IMR-90 (cell line): Measurements from ENCODE around the gene RIPOR3. TPM values are rescaled to one million over a fixed set of nuclear protein-coding genes. Genes with fewer than 3 reads are reported as not detected.

Source experiments
- ATAC-seq: fragments of 200-7000 bp; cut with Tn5 transposase; 2 replicates; pipeline ENCODE4 v1.9.1; 2020; ENCODE audit warnings: low read depth, mild to moderate bottlenecking, moderate library complexity
- BruUV-seq: library from RNA; stranded (reverse); fragments of 400-500 nt; replicated peaks from 2 replicates; lab custom pipeline; 2021; lab: Mats Ljungman, UMichigan
- CTCF ChIA-PET: fragments of 300-600 bp; formaldehyde crosslinking; extraction: SDS; loops from one replicate; lab custom pipeline; 2021; ENCODE audit warnings: antibody characterized with exemption; lab: Yijun Ruan, JAX
- POLR2A ChIA-PET: fragments of 300-600 bp; sonication (Branson Sonifier 250); formaldehyde crosslinking; loops from one replicate; lab custom pipeline; 2022; ENCODE audit warnings: antibody characterized with exemption; ENCODE audit not compliant: unreplicated experiment; lab: Charles Lee
- DNase-seq: peaks from one replicate; pipeline ENCODE4 v3.0.0; 2013
- H2AFZ ChIP-seq: replicated peaks from 2 replicates; pipeline ENCODE3; 2013; ENCODE audit warnings: low read length, mild to moderate bottlenecking; ENCODE audit not compliant: poor library complexity
- H2AK5ac ChIP-seq: 2 replicates; pipeline ENCODE4 v1.6.1; 2013; ENCODE audit warnings: low read depth, low read length, inconsistent platforms
- H2AK9ac ChIP-seq: replicated peaks from 2 replicates; pipeline ENCODE3; 2013; ENCODE audit warnings: mild to moderate bottlenecking, low read depth, low read length, moderate library complexity; ENCODE audit not compliant: poor library complexity
- H2BK120ac ChIP-seq: 2 replicates; pipeline ENCODE4 v1.6.1; 2013; ENCODE audit warnings: low read depth, low read length, inconsistent platforms
- H2BK15ac ChIP-seq: 3 replicates; pipeline ENCODE4 v1.6.1; 2013; ENCODE audit warnings: low read depth, low read length, inconsistent platforms
- H2BK20ac ChIP-seq: 2 replicates; pipeline ENCODE4 v1.6.1; 2013; ENCODE audit warnings: low read depth, mild to moderate bottlenecking, inconsistent platforms, low read length, moderate library complexity
- H2BK5ac ChIP-seq: 2 replicates; pipeline ENCODE4 v1.6.1; 2013; ENCODE audit warnings: mild to moderate bottlenecking, low read depth, low read length, inconsistent platforms; ENCODE audit not compliant: poor library complexity, severe bottlenecking
- H3K14ac ChIP-seq: replicated peaks from 2 replicates; pipeline ENCODE4 v1.6.1; 2013; ENCODE audit warnings: low read depth, low read length, inconsistent platforms
- H3K18ac ChIP-seq: 2 replicates; pipeline ENCODE4 v1.6.1; 2013; ENCODE audit warnings: low read depth, low read length, control low read depth
- H3K23ac ChIP-seq: 2 replicates; pipeline ENCODE4 v1.6.1; 2013; ENCODE audit warnings: low read depth, low read length, inconsistent platforms
- H3K27ac ChIP-seq: 2 replicates; pipeline ENCODE4 v1.5.1; 2013; ENCODE audit warnings: mild to moderate bottlenecking, control low read depth, low read length; ENCODE audit not compliant: insufficient read depth
- H3K27me3 ChIP-seq: 2 replicates; pipeline ENCODE4 v1.6.1; 2013; ENCODE audit warnings: low read length; ENCODE audit not compliant: control insufficient read depth, insufficient read depth
- H3K36me3 ChIP-seq: 2 replicates; pipeline ENCODE4 v1.6.1; 2013; ENCODE audit warnings: low read length, mixed read lengths; ENCODE audit not compliant: control insufficient read depth, insufficient read depth
- H3K4ac ChIP-seq: 2 replicates; pipeline ENCODE4 v1.6.1; 2013; ENCODE audit warnings: low read depth, low read length, inconsistent platforms
- H3K4me1 ChIP-seq: 2 replicates; pipeline ENCODE4 v1.6.1; 2013; ENCODE audit warnings: low read length, mixed read lengths; ENCODE audit not compliant: control insufficient read depth, insufficient read depth
- H3K4me2 ChIP-seq: 2 replicates; pipeline ENCODE4 v1.6.1; 2013; ENCODE audit warnings: low read depth, mild to moderate bottlenecking, control low read depth, low read length, moderate library complexity
- H3K4me3 ChIP-seq: 2 replicates; pipeline ENCODE4 v1.5.1; 2013; ENCODE audit warnings: low read depth, mild to moderate bottlenecking, control low read depth, low read length, moderate library complexity; ENCODE audit not compliant: insufficient read depth
- H3K56ac ChIP-seq: 2 replicates; pipeline ENCODE4 v1.6.1; 2013; ENCODE audit warnings: low read length, inconsistent platforms; ENCODE audit not compliant: insufficient read depth; ENCODE audit errors: extremely low read depth
- H3K79me1 ChIP-seq, 2 experiments: 2 replicates each; pipeline ENCODE4 v1.6.1; 2013; ENCODE audit warnings: low read length in 2 of 2, inconsistent platforms in 1 of 2, low read depth in 1 of 2
- H3K9ac ChIP-seq: 2 replicates; pipeline ENCODE4 v1.6.1; 2013; ENCODE audit warnings: low read depth, low read length, control low read depth
- H3K9me1 ChIP-seq: 2 replicates; pipeline ENCODE4 v1.6.1; 2013; ENCODE audit warnings: low read length, inconsistent platforms; ENCODE audit not compliant: insufficient read depth
- H3K9me3 ChIP-seq: 2 replicates; pipeline ENCODE4 v1.6.1; 2013; ENCODE audit warnings: low read length; ENCODE audit not compliant: control insufficient read depth, insufficient read depth
- H4K20me1 ChIP-seq: 2 replicates; pipeline ENCODE4 v1.6.1; 2013; ENCODE audit warnings: low read length, inconsistent platforms; ENCODE audit not compliant: insufficient read depth
- H4K5ac ChIP-seq: 2 replicates; pipeline ENCODE4 v1.6.1; 2013; ENCODE audit warnings: mild to moderate bottlenecking, low read depth, low read length, control low read depth
- H4K8ac ChIP-seq, 2 experiments: 2 replicates each; pipeline ENCODE4 v1.6.1; 2013; ENCODE audit warnings: low read depth in 2 of 2, low read length in 2 of 2, control low read depth in 1 of 2, inconsistent platforms in 1 of 2
- H4K91ac ChIP-seq: 2 replicates; pipeline ENCODE4 v1.6.1; 2013; ENCODE audit warnings: low read depth, low read length, inconsistent platforms; ENCODE audit not compliant: insufficient read depth
- BHLHE40 ChIP-seq: fragments of 150-350 bp; IDR thresholded peaks from 2 replicates; pipeline ENCODE4 v1.6.1; 2016; ENCODE audit warnings: mild to moderate bottlenecking, low read depth, low read length
- CEBPB ChIP-seq: IDR thresholded peaks from 2 replicates; pipeline ENCODE4 v1.6.1; 2012; ENCODE audit warnings: low read depth, low read length, improper control_type of control experiment
- CHD1 ChIP-seq: IDR thresholded peaks from 2 replicates; pipeline ENCODE4 v1.6.1; 2012; ENCODE audit warnings: low read depth, low read length, improper control_type of control experiment
- CTCF ChIP-seq: conservative IDR thresholded peaks from 2 replicates; pipeline ENCODE4 v1.5.1; 2012; ENCODE audit warnings: mild to moderate bottlenecking, low read depth, low read length, improper control_type of control experiment
- FOS ChIP-seq: fragments of 150-350 bp; IDR thresholded peaks from 2 replicates; pipeline ENCODE4 v1.6.1; 2016; ENCODE audit warnings: low read depth, low read length
- MAFK ChIP-seq: IDR thresholded peaks from 2 replicates; pipeline ENCODE4 v1.6.1; 2012; ENCODE audit warnings: low read depth, low read length, improper control_type of control experiment
- MAZ ChIP-seq: IDR thresholded peaks from 2 replicates; pipeline ENCODE4 v1.6.1; 2012; ENCODE audit warnings: low read depth, mild to moderate bottlenecking, low read length, improper control_type of control experiment, moderate library complexity, borderline replicate concordance
- NFE2L2 ChIP-seq: fragments of 150-350 bp; IDR thresholded peaks from 2 replicates; pipeline ENCODE4 v1.6.1; 2016; ENCODE audit warnings: low read depth, mild to moderate bottlenecking, low read length
- POLR2A ChIP-seq: IDR thresholded peaks from 2 replicates; pipeline ENCODE4 v1.6.1; 2012; ENCODE audit warnings: mild to moderate bottlenecking, low read depth, low read length
- RAD21 ChIP-seq: IDR thresholded peaks from 2 replicates; pipeline ENCODE4 v1.6.1; 2012; ENCODE audit warnings: low read length, improper control_type of control experiment
- RCOR1 ChIP-seq: IDR thresholded peaks from 2 replicates; pipeline ENCODE4 v1.6.1; 2012; ENCODE audit warnings: mild to moderate bottlenecking, low read length, improper control_type of control experiment; ENCODE audit not compliant: insufficient replicate concordance
- RFX5 ChIP-seq: IDR thresholded peaks from 2 replicates; pipeline ENCODE4 v1.8.0; 2012; ENCODE audit warnings: low read depth, mild to moderate bottlenecking, low read length, moderate library complexity
- SMC3 ChIP-seq: fragments of 150-350 bp; IDR thresholded peaks from 2 replicates; pipeline ENCODE4 v1.6.1; 2016; ENCODE audit warnings: low read depth, mild to moderate bottlenecking, antibody characterized with exemption, low read length, moderate library complexity
- USF2 ChIP-seq: fragments of 150-350 bp; IDR thresholded peaks from 2 replicates; pipeline ENCODE4 v1.6.1; 2017; ENCODE audit warnings: mild to moderate bottlenecking, antibody characterized with exemption, low read length, low read depth
- WGBS, 2 experiments: methylation state at CpG; one replicate each; pipeline versions ENCODE4 v1.1.5 to v1.1.7; 2013; ENCODE audit warnings: missing lambda C conversion rate in 2 of 2; ENCODE audit not compliant: insufficient read length in 1 of 2; ENCODE audit errors: extremely low coverage in 2 of 2; 5-methylcytosine and 5-hydroxymethylcytosine counted together
- dilution Hi-C: fragments of 300-500 bp; cut with HindIII; formaldehyde crosslinking; loops from one replicate; pipeline ENCODE4 v1.14.3; 2018; ENCODE audit warnings: low sequenced_read_pairs; ENCODE audit not compliant: unreplicated experiment
- in situ Hi-C: fragments of 300-500 bp; cut with MboI; formaldehyde crosslinking; loops from 3 replicates; pipeline ENCODE4 v1.14.3; 2019; ENCODE audit warnings: low sequenced_read_pairs, inconsistent platforms, mixed read lengths
- intact Hi-C: fragments of 100-400 bp; cut with micrococcal nuclease; formaldehyde crosslinking; loops from 2 replicates; pipeline ENCODE4 v1.10.0; 2022
- polyA plus RNA-seq, 3 experiments: library from polyadenylated mRNA; depleted of rRNA; stranded (reverse); fragments of >200 nt; gene quantifications; 2 replicates each; pipeline ENCODE4 v1.2.3, GENCODE V29; 2012; ENCODE audit warnings: low replicate concordance in 1 of 3
- total RNA-seq: library from RNA; depleted of rRNA; stranded (reverse); fragments of >200 nt; gene quantifications from 2 replicates; pipeline ENCODE4 v1.2.3, GENCODE V29; 2012

Gene RIPOR3
- total and polyA plus RNA-seq, 2 of the 4 experiments (the other 2 are of a cell fraction) = 0.54 to 1.7 TPM

GRCh38 chr20:50545126-50545525, 146.2 kb downstream of the RIPOR3 start (continued):
- no peak for TF ChIP-seq NFE2L2
- no peak for TF ChIP-seq RAD21

DNA sequence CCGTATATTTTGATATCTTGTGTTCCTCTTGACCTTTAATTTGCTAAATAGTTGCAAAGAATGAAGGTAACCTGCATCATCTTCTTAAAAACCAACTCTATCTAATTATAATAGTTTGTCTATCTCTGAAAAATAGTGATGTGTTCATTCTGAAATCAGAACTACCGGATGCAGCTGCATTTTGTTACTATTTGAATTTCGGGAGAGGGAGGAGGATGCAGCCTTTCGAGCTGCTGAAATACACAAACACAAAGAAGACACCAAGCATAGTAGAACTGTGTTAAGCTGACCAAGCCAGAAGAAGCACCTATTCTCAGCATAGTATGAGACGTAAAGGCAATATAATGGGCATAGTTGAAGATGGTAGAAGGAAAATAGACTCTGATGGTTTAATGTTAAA, 148.0 kb downstream of the RIPOR3 start:
- Histone ChIP-seq H3K79me1 (peaks cover 44 to 79% of the 10 kb centered on the region in 2 experiments), H3K4me2 (peak overlapping the region; percentile 57; the same call in 1 of the 2 replicates)
- POLR2A ChIA-PET = no interaction called here
- no peak for TF ChIP-seq CHD1
- no peak for TF ChIP-seq FOS
- no peak for TF ChIP-seq CEBPB
- no peak for TF ChIP-seq RAD21
- TF ChIP-seq SMC3 = no peak
- TF ChIP-seq RFX5 = no peak
- no peak for TF ChIP-seq MAFK
- no peak for TF ChIP-seq RCOR1
- no peak for TF ChIP-seq MAZ
- TF ChIP-seq BHLHE40 = no peak
- TF ChIP-seq POLR2A = no peak
- no peak for TF ChIP-seq USF2
- TF ChIP-seq NFE2L2 = no peak
- no peak for TF ChIP-seq CTCF

More for the DNA sequence above, 148.0 kb downstream of the RIPOR3 start:
- BruUV-seq = no TSS peak
- CTCF ChIA-PET = no interaction called here
- Histone ChIP-seq H2BK15ac (0 out of 3 replicates have a peak overlapping the region, but pooled peaks have one; percentile 57), H3K9ac (peak overlapping the region; percentile 25; the same call in 1 of the 2 replicates), H3K9me3 (no peaks in the 10 kb centered on the region), H2BK120ac (peak overlapping the region; percentile 78), H4K20me1 (peaks cover 22% of the 10 kb centered on the region), H3K14ac (peak overlapping the region; percentile 89), H3K27ac (0 out of 2 replicates have a peak overlapping the region, but pooled peaks have one; percentile 39), H3K4ac (peak overlapping the region; percentile 54; the same call in 1 of the 2 replicates), H3K4me3 (no peak overlapping the region), H2AFZ (no peak overlapping the region), H2BK20ac (no peak overlapping the region), H3K56ac (no peak overlapping the region), H2AK9ac (no peak overlapping the region), H2AK5ac (0 out of 2 replicates have a peak overlapping the region, but pooled peaks have one; percentile 60), H3K23ac (peak overlapping the region; percentile 84; the same call in 1 of the 2 replicates), H3K36me3 (peaks cover 10% of the 10 kb centered on the region), H4K8ac (peak overlapping the region in 1 of 2 experiments; percentile 80; a peak in 2 of 4 replicates), H3K27me3 (no peaks in the 10 kb centered on the region), H3K18ac (peak overlapping the region; percentile 69; the same call in 1 of the 2 replicates), H3K4me1 (peaks cover 20% of the 10 kb centered on the region), H4K91ac (peak overlapping the region; percentile 40), H3K9me1 (peaks cover 29% of the 10 kb centered on the region), H4K5ac (peak overlapping the region; percentile 69; the same call in 1 of the 2 replicates), H2BK5ac (peak overlapping the region; percentile 99)
- in situ Hi-C loops = no loop called here
- no peak for DNase-seq
- WGBS, 2 experiments = no CpG with 5 or more reads among the region's 5 CpGs
- dilution Hi-C loops = no loop called here
- no peak for ATAC-seq
- intact Hi-C loops = no loop called here
